SK-N-SH (cell line): ENCODE results near the gene SRSF12. TPM values are rescaled to one million over a fixed set of nuclear protein-coding genes. Genes with fewer than 3 reads are reported as not detected.

Source experiments
- CTCF ChIA-PET: fragments of 300-600, 350-600 bp; formaldehyde crosslinking; extraction: SDS; loops from one replicate; lab custom pipeline; 2021; lab: Yijun Ruan, JAX
- POLR2A ChIA-PET: fragments of 350-600 bp; sonication (Branson Sonifier 250); formaldehyde crosslinking; extraction: SDS; loops from one replicate; lab custom pipeline; 2020; ENCODE audit warnings: antibody characterized with exemption, inconsistent platforms; lab: Yijun Ruan, JAX
- DNase-seq: peaks from one replicate; pipeline ENCODE4 v3.0.0; 2012
- H2AFZ ChIP-seq: fragments of 200-600 bp; sonication (generic); 2 replicates; pipeline ENCODE4 v1.8.1; 2016; ENCODE audit warnings: antibody characterized with exemption, mild to moderate bottlenecking, low read depth
- H3F3A ChIP-seq: fragments of 200-600 bp; sonication (generic); replicated peaks from 2 replicates; pipeline ENCODE3; 2016; ENCODE audit warnings: antibody characterized with exemption, mild to moderate bottlenecking; ENCODE audit not compliant: insufficient read depth
- H3K27ac ChIP-seq, 2 experiments: fragments of 200-500 bp in 1 of 2; fragments of 200-600 bp in 1 of 2; sonication (Bioruptor generic) in 1 of 2; sonication (generic), shearing (Covaris generic) in 1 of 2; 2 replicates each; pipeline versions ENCODE4 v1.5.1 to v1.6.1; 2014 to 2016; ENCODE audit warnings: low read depth in 2 of 2, inconsistent platforms in 1 of 2, low read length in 1 of 2, mild to moderate bottlenecking in 1 of 2, mixed read lengths in 1 of 2
- H3K27me3 ChIP-seq: fragments of 200-600 bp; sonication (generic), shearing (Covaris generic); 2 replicates; pipeline ENCODE4 v1.6.1; 2016; ENCODE audit warnings: mixed run types; ENCODE audit not compliant: insufficient read depth
- H3K36me3 ChIP-seq, 2 experiments: fragments of 200-500 bp in 1 of 2; fragments of 200-600 bp in 1 of 2; sonication (Bioruptor generic) in 1 of 2; sonication (generic) in 1 of 2; replicated peaks in 1 of 2; 2 replicates each; pipeline versions ENCODE3 to v1.5.1; 2014 to 2016; ENCODE audit warnings: low read length in 1 of 2, mild to moderate bottlenecking in 1 of 2; ENCODE audit not compliant: insufficient read depth in 2 of 2, control insufficient read depth in 1 of 2
- H3K4me1 ChIP-seq, 2 experiments: fragments of 200-500 bp in 1 of 2; fragments of 200-600 bp in 1 of 2; sonication (Bioruptor generic) in 1 of 2; sonication (generic), shearing (Covaris generic) in 1 of 2; 2 replicates each; pipeline versions ENCODE4 v1.5.1 to v1.6.1; 2014 to 2016; ENCODE audit warnings: low read depth in 1 of 2, low read length in 1 of 2, mixed run types in 1 of 2; ENCODE audit not compliant: insufficient read depth in 2 of 2, control insufficient read depth in 1 of 2
- H3K4me2 ChIP-seq: fragments of 200-600 bp; sonication (generic), shearing (Covaris generic); 2 replicates; pipeline ENCODE4 v1.6.1; 2017; ENCODE audit warnings: mixed run types
- H3K4me3 ChIP-seq, 2 experiments: fragments of 200-500 bp in 1 of 2; fragments of 200-600 bp in 1 of 2; sonication (Bioruptor generic) in 1 of 2; sonication (generic), shearing (Covaris generic) in 1 of 2; 2 replicates each; pipeline versions ENCODE4 v1.5.1 to v1.8.1; 2014 to 2016; ENCODE audit warnings: low read depth in 2 of 2, inconsistent platforms in 1 of 2, low read length in 1 of 2, mild to moderate bottlenecking in 1 of 2, mixed read lengths in 1 of 2, moderate library complexity in 1 of 2
- H3K79me2 ChIP-seq: fragments of 200-600 bp; sonication (generic); 2 replicates; pipeline ENCODE4 v1.8.1; 2017; ENCODE audit warnings: mild to moderate bottlenecking; ENCODE audit not compliant: insufficient read depth
- H3K9ac ChIP-seq: fragments of 200-600 bp; sonication (generic); 2 replicates; pipeline ENCODE4 v1.6.1; 2017; ENCODE audit warnings: mixed run types
- H3K9me2 ChIP-seq: fragments of 200-600 bp; sonication (generic); 2 replicates; pipeline ENCODE4 v1.6.1; 2017; ENCODE audit warnings: mixed run types
- H3K9me3 ChIP-seq: fragments of 200-600 bp; sonication (generic); 2 replicates; pipeline ENCODE4 v1.6.1; 2017; ENCODE audit warnings: mixed run types, mild to moderate bottlenecking, moderate library complexity
- H4K20me1 ChIP-seq: fragments of 200-600 bp; sonication (generic); 2 replicates; pipeline ENCODE4 v1.6.1; 2017; ENCODE audit warnings: mild to moderate bottlenecking, mixed run types; ENCODE audit not compliant: insufficient read depth
- ELF1 ChIP-seq: IDR thresholded peaks from 2 replicates; pipeline ENCODE4 v1.4.0; 2012
- EP300 ChIP-seq, 2 experiments: IDR thresholded peaks; 2 replicates each; pipeline versions ENCODE4 v1.4.0 to v1.6.1; 2012; ENCODE audit warnings: borderline replicate concordance in 1 of 2, low read depth in 1 of 2, low read length in 1 of 2
- EZH2phosphoT487 ChIP-seq: fragments of 200-600 bp; sonication (generic); IDR thresholded peaks from 2 replicates; pipeline ENCODE4 v1.6.1; 2017; ENCODE audit warnings: low read depth, mixed run types, mild to moderate bottlenecking, antibody characterized with exemption, moderate library complexity, borderline replicate concordance
- MAX ChIP-seq: IDR thresholded peaks from 2 replicates; pipeline ENCODE4 v1.4.0; 2012; ENCODE audit warnings: low read depth
- MEF2A ChIP-seq: IDR thresholded peaks from 2 replicates; pipeline ENCODE4 v1.4.0; 2012; ENCODE audit warnings: low read depth, borderline replicate concordance
- MXI1 ChIP-seq: IDR thresholded peaks from 2 replicates; pipeline ENCODE4 v1.6.1; 2012; ENCODE audit warnings: mild to moderate bottlenecking, low read depth, low read length, improper control_type of control experiment
- NRF1 ChIP-seq: IDR thresholded peaks from 2 replicates; pipeline ENCODE4 v1.6.1; 2012; ENCODE audit warnings: low read depth, mild to moderate bottlenecking, low read length
- POLR2AphosphoS5 ChIP-seq: IDR thresholded peaks from 2 replicates; pipeline ENCODE4 v1.6.1; 2012; ENCODE audit warnings: low read depth, low read length
- RFX5 ChIP-seq: IDR thresholded peaks from 2 replicates; pipeline ENCODE4 v1.6.1; 2012; ENCODE audit warnings: mild to moderate bottlenecking, improper control_type of control experiment, low read length
- SIN3A ChIP-seq: IDR thresholded peaks from 2 replicates; pipeline ENCODE4 v1.6.1; 2012; ENCODE audit warnings: low read depth, mild to moderate bottlenecking, low read length, moderate library complexity, borderline replicate concordance
- SMC3 ChIP-seq: IDR thresholded peaks from 2 replicates; pipeline ENCODE4 v1.6.1; 2012; ENCODE audit warnings: low read depth, low read length, improper control_type of control experiment
- TAF1 ChIP-seq: IDR thresholded peaks from 2 replicates; pipeline ENCODE4 v1.6.1; 2012; ENCODE audit warnings: low read depth, mild to moderate bottlenecking, low read length, moderate library complexity, borderline replicate concordance
- WGBS: methylation state at CpG from one replicate; pipeline ENCODE4 v1.1.6; 2017; ENCODE audit warnings: low lambda C conversion rate; 5-methylcytosine and 5-hydroxymethylcytosine counted together
- polyA plus RNA-seq, 3 experiments: library from polyadenylated mRNA; depleted of rRNA; stranded (reverse); fragments of >200 nt; gene quantifications; 2 replicates each; pipeline ENCODE4 v1.2.3, GENCODE V29; 2012
- TF ChIP-seq, protein P1 (sequence below): IDR thresholded peaks from 2 replicates; pipeline ENCODE4 v1.4.0; 2012; ENCODE audit warnings: low read depth, borderline replicate concordance
- TF ChIP-seq, protein P2 (sequence below): fragments of 150-350 bp; IDR thresholded peaks from 2 replicates; pipeline ENCODE4 v1.6.1; 2017; ENCODE audit warnings: antibody characterized with exemption, low read length, low read depth, borderline replicate concordance

The SRSF12 gene
- polyA plus RNA-seq, 1 of the 3 experiments (the other 2 are of a cell fraction) = 1.1 TPM

DNA sequence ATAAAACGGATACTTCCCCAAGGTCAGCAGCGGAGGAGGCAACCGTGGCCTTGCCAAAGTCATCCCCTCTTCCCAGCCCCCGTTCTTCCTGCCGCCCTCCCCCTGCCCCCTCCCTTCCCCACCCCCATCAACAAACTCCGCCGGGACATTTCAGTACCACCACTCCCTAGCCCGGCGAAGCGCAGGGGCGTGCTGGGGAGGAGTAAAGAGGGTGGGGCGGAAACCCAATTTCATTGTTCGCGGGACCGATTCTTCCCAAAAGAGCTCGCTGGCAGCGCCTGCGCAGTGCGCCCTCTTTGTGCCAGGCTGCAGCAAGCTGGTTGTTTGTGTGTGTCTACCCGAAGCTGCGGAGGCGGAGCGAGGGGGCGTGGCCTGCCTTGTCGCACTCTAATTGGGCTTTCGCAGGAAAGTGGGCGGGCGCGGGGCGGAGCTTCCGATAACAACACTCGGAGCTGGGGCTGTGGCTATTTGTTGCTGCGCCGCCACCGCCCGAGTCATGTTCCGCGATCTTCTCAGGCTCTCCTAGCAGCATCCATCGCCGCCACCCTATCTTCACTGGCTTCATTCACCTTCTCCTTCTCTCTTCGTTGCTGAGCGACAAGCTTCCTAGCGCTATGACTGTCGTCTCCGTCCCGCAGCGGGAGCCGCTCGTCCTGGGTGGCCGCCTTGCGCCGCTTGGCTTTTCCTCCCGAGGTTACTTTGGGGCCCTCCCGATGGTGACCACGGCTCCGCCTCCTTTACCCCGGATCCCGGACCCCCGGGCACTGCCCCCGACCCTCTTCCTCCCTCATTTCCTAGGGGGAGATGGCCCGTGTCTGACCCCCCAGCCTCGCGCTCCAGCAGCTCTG is 37.4 kb downstream of the SRSF12 start, which contains the start of gene PNRC1:
Gene PNRC1 (plus strand): TSS at position 471 of the 848 bp plus-strand sequence. CDS start 144 bp downstream, at position 615.
- 2% methylated on average over 50 of the region's 63 CpGs for WGBS
- Histone ChIP-seq H3K36me3 (peaks cover 19 to 23% of the 10 kb centered on the region in 2 experiments), H3K27me3 (no peaks in the 10 kb centered on the region), H3K9me2 (no peaks in the 10 kb centered on the region), H3K4me2 (peak within 1 kb of the TSS; percentile 87), H3K9ac (peak within 1 kb of the TSS; percentile 100), H4K20me1 (peaks cover 38% of the 10 kb centered on the region), H3K9me3 (no peaks in the 10 kb centered on the region), H3F3A (peaks cover 15% of the 10 kb centered on the region), H2AFZ (peak within 1 kb of the TSS; percentile 84), H3K27ac (peak within 1 kb of the TSS; percentile 94 to 97), H3K79me2 (peaks cover 44% of the 10 kb centered on the region), H3K4me3 (peak within 1 kb of the TSS; percentile 93 to 95), H3K4me1 (peaks cover 4 to 18% of the 10 kb centered on the region in 2 experiments; a peak in 2 of 4 replicates)
- POLR2A ChIA-PET = interaction anchor here (0.6 to 2.0 kb wide), 10 partner anchors 10 to 1380 kb away, joined by 3 to 11 read pairs (median 4); partner anchors contain the start of genes PM20D2, SRSF12 and UBE2J1
- TF ChIP-seq MXI1 = peak; percentile 80; the same call in 1 of the 2 replicates
- TF ChIP-seq ELF1 = no peak
- TF ChIP-seq, protein P1, sequence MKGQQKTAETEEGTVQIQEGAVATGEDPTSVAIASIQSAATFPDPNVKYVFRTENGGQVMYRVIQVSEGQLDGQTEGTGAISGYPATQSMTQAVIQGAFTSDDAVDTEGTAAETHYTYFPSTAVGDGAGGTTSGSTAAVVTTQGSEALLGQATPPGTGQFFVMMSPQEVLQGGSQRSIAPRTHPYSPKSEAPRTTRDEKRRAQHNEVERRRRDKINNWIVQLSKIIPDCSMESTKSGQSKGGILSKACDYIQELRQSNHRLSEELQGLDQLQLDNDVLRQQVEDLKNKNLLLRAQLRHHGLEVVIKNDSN = no peak
- TF ChIP-seq MAX = peak; percentile 75
- TF ChIP-seq MEF2A = no peak
- TF ChIP-seq SIN3A = peak; percentile 88; the same call in 1 of the 2 replicates
- 0 out of 4 replicates have a peak, but pooled peaks of 1 of the 2 experiments have one; percentile 25 for TF ChIP-seq EP300 (IDR thresholded peaks at IDR 0.05; ENCODE audit: borderline replicate concordance in 1 of 2, low read depth in 1 of 2, low read length in 1 of 2)
- peak; percentile 97 for TF ChIP-seq TAF1
- TF ChIP-seq NRF1 = peak; percentile 90
- TF ChIP-seq EZH2phosphoT487 = no peak
- peak; percentile 99 for TF ChIP-seq POLR2AphosphoS5
- no peak for TF ChIP-seq SMC3
- TF ChIP-seq, protein P2, sequence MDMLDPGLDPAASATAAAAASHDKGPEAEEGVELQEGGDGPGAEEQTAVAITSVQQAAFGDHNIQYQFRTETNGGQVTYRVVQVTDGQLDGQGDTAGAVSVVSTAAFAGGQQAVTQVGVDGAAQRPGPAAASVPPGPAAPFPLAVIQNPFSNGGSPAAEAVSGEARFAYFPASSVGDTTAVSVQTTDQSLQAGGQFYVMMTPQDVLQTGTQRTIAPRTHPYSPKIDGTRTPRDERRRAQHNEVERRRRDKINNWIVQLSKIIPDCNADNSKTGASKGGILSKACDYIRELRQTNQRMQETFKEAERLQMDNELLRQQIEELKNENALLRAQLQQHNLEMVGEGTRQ = no peak
- 0 out of 2 replicates have a peak, but pooled peaks have one; percentile 47 for TF ChIP-seq RFX5
- CTCF ChIA-PET = interaction anchor here (1.3 to 8.8 kb wide), 2 partner anchors 13 to 98 kb away, joined by 5 to 53 read pairs; no protein-coding TSS in a partner anchor
- peak; percentile 93 for DNase-seq
